Thymus (tissue), 11 donors: ENCODE results near the gene CTTN. TPM values are rescaled to one million over a fixed set of nuclear protein-coding genes. Genes with fewer than 3 reads are reported as not detected.

Source experiments
- DNase-seq, 9 donors: peaks; one replicate each; pipeline ENCODE4 v3.0.0-alpha.2; 2013; ENCODE audit warnings: low spot score in 9 of 9, low read depth in 6 of 9, missing footprints in 1 of 9
- H3K27ac ChIP-seq, 2 donors: one replicate each; pipeline ENCODE4 v1.5.1; 2013; ENCODE audit warnings: control low read depth in 1 of 2, low read depth in 1 of 2, low read length in 1 of 2, mild to moderate bottlenecking in 1 of 2, moderate library complexity in 1 of 2
- H3K27me3 ChIP-seq, 2 donors: one replicate each; pipeline ENCODE4 v1.5.1; 2013; ENCODE audit warnings: low read length in 1 of 2; ENCODE audit not compliant: control insufficient read depth in 2 of 2, insufficient read depth in 1 of 2
- H3K36me3 ChIP-seq, 2 donors: one replicate each; pipeline ENCODE4 v1.5.1; 2013; ENCODE audit warnings: low read length in 1 of 2, mild to moderate bottlenecking in 1 of 2, moderate library complexity in 1 of 2; ENCODE audit not compliant: control insufficient read depth in 2 of 2, insufficient read depth in 2 of 2
- H3K4me1 ChIP-seq, 2 donors: one replicate each; pipeline ENCODE4 v1.5.1; 2013; ENCODE audit warnings: low read length in 2 of 2; ENCODE audit not compliant: control insufficient read depth in 2 of 2, insufficient read depth in 2 of 2
- H3K4me3 ChIP-seq, 2 donors: one replicate each; pipeline ENCODE4 v1.5.1; 2013; ENCODE audit warnings: low read length in 2 of 2, control low read depth in 1 of 2, mild to moderate bottlenecking in 1 of 2
- H3K9me3 ChIP-seq, 2 donors: one replicate each; pipeline ENCODE4 v1.5.1; 2013; ENCODE audit warnings: low read length in 1 of 2, mild to moderate bottlenecking in 1 of 2; ENCODE audit not compliant: control insufficient read depth in 2 of 2, insufficient read depth in 1 of 2
- WGBS: extraction: QIAGEN DNeasy Blood & Tissue Kit; methylation state at CpG from one replicate; pipeline ENCODE4 v1.1.7; 2013; 5-methylcytosine and 5-hydroxymethylcytosine counted together
- polyA plus RNA-seq: library from polyadenylated mRNA; stranded (reverse); fragments of 200-250 nt; gene quantifications from one replicate; pipeline ENCODE4 v1.2.3, GENCODE V29; 2013
- total RNA-seq: library from RNA; stranded (reverse); fragments of 120-200 nt; gene quantifications from one replicate; pipeline ENCODE4 v1.2.4, GENCODE V29; 2013
- donor health status: healthy.

CTTN gene
- total and polyA plus RNA-seq, 2 donors: 31.4 to 65.5 TPM

GRCh38 chr11:70410276-70411205, 12.2 kb downstream of the CTTN start:
- peaks cover 0 to 1% of the 10 kb centered on the region in 2 donors for H3K9me3 ChIP-seq
- no peak for DNase-seq
- H3K36me3 ChIP-seq: peaks cover 21 to 28% of the 10 kb centered on the region in 2 donors
- WGBS: 64% methylated on average over 29 of the region's 29 CpGs
- peaks cover 0 to 3% of the 10 kb centered on the region in 2 donors for H3K27me3 ChIP-seq
- H3K4me3 ChIP-seq: no peak overlapping the region
- H3K27ac ChIP-seq: no peak overlapping the region
- peaks cover 0 to 6% of the 10 kb centered on the region in 2 donors for H3K4me1 ChIP-seq

- H3K9me3 ChIP-seq: peaks cover 0 to 1% of the 10 kb centered on the region in 2 donors
- WGBS: 92% methylated on average over 15 of the region's 15 CpGs
- H3K27ac ChIP-seq: no peak overlapping the region
- H3K27me3 ChIP-seq: peaks cover 0 to 3% of the 10 kb centered on the region in 2 donors
- H3K4me1 ChIP-seq: peaks cover 0 to 6% of the 10 kb centered on the region in 2 donors
- H3K4me3 ChIP-seq: no peak overlapping the region
- DNase-seq: no peak
- peaks cover 21 to 28% of the 10 kb centered on the region in 2 donors for H3K36me3 ChIP-seq
Observed at GRCh38 chr11:70411713-70412452, 13.6 kb downstream of the CTTN start.

GRCh38 chr11:70413151-70413550, 14.8 kb downstream of the CTTN start:
- no peaks in the 10 kb centered on the region for H3K27me3 ChIP-seq

GRCh38 chr11:70414341-70415100, 16.2 kb downstream of the CTTN start:
- Histone ChIP-seq H3K27me3 (no peaks in the 10 kb centered on the region), H3K4me3 (no peak overlapping the region), H3K27ac (no peak overlapping the region), H3K9me3 (peaks cover 0 to 1% of the 10 kb centered on the region in 2 donors), H3K4me1 (peaks cover 0 to 6% of the 10 kb centered on the region in 2 donors), H3K36me3 (peaks cover 13 to 16% of the 10 kb centered on the region in 2 donors)
- WGBS: 98% methylated on average over 28 of the region's 28 CpGs
- no peak for DNase-seq

More at GRCh38 chr11:70413151-70413550, 14.8 kb downstream of the CTTN start:
- peaks cover 0 to 6% of the 10 kb centered on the region in 2 donors for H3K4me1 ChIP-seq
- H3K4me3 ChIP-seq: no peak overlapping the region
- no peak overlapping the region for H3K27ac ChIP-seq
- H3K36me3 ChIP-seq: peaks cover 21 to 23% of the 10 kb centered on the region in 2 donors
- 97% methylated on average over 10 of the region's 10 CpGs for WGBS
- no peak for DNase-seq
- H3K9me3 ChIP-seq: peaks cover 0 to 1% of the 10 kb centered on the region in 2 donors

- H3K27ac ChIP-seq: no peak overlapping the region
- peaks cover 9 to 13% of the 10 kb centered on the region in 2 donors for H3K36me3 ChIP-seq
- no peak overlapping the region for H3K4me3 ChIP-seq
- no peak for DNase-seq
- peaks cover 0 to 2% of the 10 kb centered on the region in 2 donors for H3K4me1 ChIP-seq
- H3K9me3 ChIP-seq: peaks cover 0 to 1% of the 10 kb centered on the region in 2 donors
- WGBS: 91% methylated on average over 10 of the region's 10 CpGs
- no peaks in the 10 kb centered on the region for H3K27me3 ChIP-seq
Observed at GRCh38 chr11:70415191-70415590, 16.9 kb downstream of the CTTN start.

- WGBS: 31% methylated on average over 25 of the region's 25 CpGs
- no peaks in the 10 kb centered on the region for H3K9me3 ChIP-seq
- no peak overlapping the region for H3K27ac ChIP-seq
Observed at GRCh38 chr11:70415642-70416395, 17.5 kb downstream of the CTTN start.

GRCh38 chr11:70416881-70417280, 18.6 kb downstream of the CTTN start:
- no peaks in the 10 kb centered on the region for H3K4me1 ChIP-seq
- no peaks in the 10 kb centered on the region for H3K27me3 ChIP-seq
- no peaks in the 10 kb centered on the region for H3K9me3 ChIP-seq
- no peak overlapping the region for H3K4me3 ChIP-seq
- H3K36me3 ChIP-seq: peaks cover 3 to 6% of the 10 kb centered on the region in 2 donors
- WGBS: 95% methylated on average over 20 of the region's 20 CpGs
- DNase-seq: no peak
- no peak overlapping the region for H3K27ac ChIP-seq

More at GRCh38 chr11:70415642-70416395, 17.5 kb downstream of the CTTN start:
- no peaks in the 10 kb centered on the region for H3K27me3 ChIP-seq
- DNase-seq: no peak
- no peak overlapping the region for H3K4me3 ChIP-seq
- peaks cover 6% of the 10 kb centered on the region in 2 donors for H3K36me3 ChIP-seq
- H3K4me1 ChIP-seq: no peaks in the 10 kb centered on the region

GRCh38 chr11:70418130-70418529, 19.8 kb downstream of the CTTN start:
- WGBS: 98% methylated on average over 12 of the region's 12 CpGs

More at GRCh38 chr11:70418130-70418529, 19.8 kb downstream of the CTTN start:
- no peak overlapping the region for H3K4me3 ChIP-seq
- H3K9me3 ChIP-seq: no peaks in the 10 kb centered on the region
- no peak overlapping the region for H3K27ac ChIP-seq
- peaks cover 2 to 6% of the 10 kb centered on the region in 2 donors for H3K36me3 ChIP-seq
- no peaks in the 10 kb centered on the region for H3K27me3 ChIP-seq
- H3K4me1 ChIP-seq: no peaks in the 10 kb centered on the region
- no peak for DNase-seq
